Liver (tissue), 9 donors: ENCODE measurements around the gene RERE. TPM values are rescaled to one million over a fixed set of nuclear protein-coding genes. Genes with fewer than 3 reads are reported as not detected.

Experiments
- DNase-seq: peaks from one replicate; pipeline ENCODE4 v3.0.0-alpha.2; 2017; ENCODE audit warnings: low spot score
- H3K27ac ChIP-seq, 2 donors: one replicate each; pipeline ENCODE4 v1.7.0; 2013; ENCODE audit warnings: inconsistent platforms in 2 of 2, low read length in 2 of 2, control low read depth in 1 of 2, low read depth in 1 of 2, mild to moderate bottlenecking in 1 of 2
- H3K27me3 ChIP-seq, 4 donors: one replicate each; pipeline versions ENCODE4 v1.6.1 to v1.7.0; 2013; ENCODE audit warnings: low read length in 3 of 4, inconsistent platforms in 1 of 4, mild to moderate bottlenecking in 1 of 4, moderate library complexity in 1 of 4; ENCODE audit not compliant: control insufficient read depth in 4 of 4, insufficient read depth in 4 of 4
- H3K36me3 ChIP-seq, 4 donors: one replicate each; pipeline versions ENCODE4 v1.6.1 to v1.7.0; 2013; ENCODE audit warnings: low read length in 3 of 4, mild to moderate bottlenecking in 3 of 4, low read depth in 1 of 4, moderate library complexity in 1 of 4; ENCODE audit not compliant: control insufficient read depth in 4 of 4, insufficient read depth in 3 of 4
- H3K4me1 ChIP-seq, 4 donors: one replicate each; pipeline versions ENCODE4 v1.6.1 to v1.7.0; 2013; ENCODE audit warnings: low read length in 3 of 4, mild to moderate bottlenecking in 3 of 4, moderate library complexity in 1 of 4; ENCODE audit not compliant: control insufficient read depth in 4 of 4, insufficient read depth in 4 of 4
- H3K4me3 ChIP-seq, 3 donors: one replicate each; pipeline versions ENCODE4 v1.6.1 to v1.7.0; 2013; ENCODE audit warnings: low read length in 3 of 3, control low read depth in 1 of 3, low read depth in 1 of 3, mild to moderate bottlenecking in 1 of 3
- H3K9ac ChIP-seq, 2 donors: one replicate each; pipeline ENCODE4 v1.7.0; 2013; ENCODE audit warnings: low read length in 2 of 2, mild to moderate bottlenecking in 2 of 2, moderate library complexity in 2 of 2, control low read depth in 1 of 2, low read depth in 1 of 2
- H3K9me3 ChIP-seq, 4 donors: one replicate each; pipeline versions ENCODE4 v1.6.1 to v1.7.0; 2013; ENCODE audit warnings: low read length in 3 of 4; ENCODE audit not compliant: control insufficient read depth in 4 of 4
- ATF3 ChIP-seq: IDR thresholded peaks from 2 replicates; pipeline ENCODE4 v1.6.1; 2016; ENCODE audit warnings: antibody characterized with exemption
- CTCF ChIP-seq: fragments of 150-350 bp; IDR thresholded peaks from 2 replicates; pipeline ENCODE4 v1.5.1; 2017; ENCODE audit warnings: improper control_type of control experiment, low read depth, low read length; ENCODE audit not compliant: missing input control
- EGR1 ChIP-seq, 2 donors: IDR thresholded peaks; 2 replicates each; pipeline ENCODE4 v1.6.1; 2016 to 2018; ENCODE audit warnings: antibody characterized with exemption in 2 of 2, low read depth in 2 of 2
- FOXA1 ChIP-seq: IDR thresholded peaks from 2 replicates; pipeline ENCODE4 v1.6.1; 2016; ENCODE audit warnings: antibody characterized with exemption
- FOXA2 ChIP-seq: IDR thresholded peaks from 2 replicates; pipeline ENCODE4 v1.6.1; 2016; ENCODE audit warnings: antibody characterized with exemption
- HNF4A ChIP-seq, 2 donors: conservative IDR thresholded peaks; 2 replicates each; pipeline ENCODE4 v1.6.1; 2016; ENCODE audit warnings: antibody characterized with exemption in 2 of 2, mild to moderate bottlenecking in 2 of 2
- HNF4G ChIP-seq: IDR thresholded peaks from 2 replicates; pipeline ENCODE4 v1.6.1; 2016; ENCODE audit warnings: antibody characterized with exemption
- JUND ChIP-seq, 2 donors: IDR thresholded peaks; 2 replicates each; pipeline ENCODE4 v1.6.1; 2016; ENCODE audit warnings: antibody characterized with exemption in 2 of 2
- NR2F2 ChIP-seq: IDR thresholded peaks from 2 replicates; pipeline ENCODE4 v1.6.1; 2016; ENCODE audit warnings: antibody characterized with exemption
- RAD21 ChIP-seq, 2 donors: IDR thresholded peaks; 2 replicates each; pipeline ENCODE4 v1.6.1; 2016; ENCODE audit warnings: antibody characterized with exemption in 2 of 2, mild to moderate bottlenecking in 2 of 2
- REST ChIP-seq: IDR thresholded peaks from 2 replicates; pipeline ENCODE4 v1.6.1; 2016; ENCODE audit warnings: antibody characterized with exemption, mild to moderate bottlenecking
- RXRA ChIP-seq, 2 donors: IDR thresholded peaks; 2 replicates each; pipeline ENCODE4 v1.6.1; 2017 to 2018; ENCODE audit warnings: antibody characterized with exemption in 2 of 2, mild to moderate bottlenecking in 1 of 2
- SP1 ChIP-seq: IDR thresholded peaks from 2 replicates; pipeline ENCODE4 v1.6.1; 2018; ENCODE audit warnings: antibody characterized with exemption, mild to moderate bottlenecking
- TAF1 ChIP-seq: conservative IDR thresholded peaks from 2 replicates; pipeline ENCODE4 v1.6.1; 2016; ENCODE audit warnings: antibody characterized with exemption, mild to moderate bottlenecking
- YY1 ChIP-seq: IDR thresholded peaks from 2 replicates; pipeline ENCODE4 v1.6.1; 2016; ENCODE audit warnings: antibody characterized with exemption, mild to moderate bottlenecking
- ZBTB33 ChIP-seq: IDR thresholded peaks from 2 replicates; pipeline ENCODE4 v1.6.1; 2016; ENCODE audit warnings: antibody characterized with exemption
- WGBS: extraction: QIAGEN DNeasy Blood & Tissue Kit; methylation state at CpG from one replicate; pipeline ENCODE4 v1.1.7; 2013; 5-methylcytosine and 5-hydroxymethylcytosine counted together
- polyA plus RNA-seq, 2 donors: library from polyadenylated mRNA; stranded (reverse) in 1 of 2; unstranded in 1 of 2; fragments of 200-250 nt in 1 of 2; fragments of >200 nt in 1 of 2; fragmentation: Nextera tagmentation in 1 of 2; extraction: Ambion mirVana in 1 of 2; gene quantifications; one replicate each; pipeline versions ENCODE4 v1.2.1 to v1.2.3, GENCODE V29; 2013 to 2015
- total RNA-seq, 2 donors: library from RNA; depleted of rRNA; stranded (reverse); fragments of >200 nt; gene quantifications; one replicate each; pipeline ENCODE4 v1.2.3, GENCODE V29; 2014
- TF ChIP-seq, protein P1 (sequence below): IDR thresholded peaks from 2 replicates; pipeline ENCODE4 v1.6.1; 2016; ENCODE audit warnings: antibody characterized with exemption
- donor health status: healthy.
- donor health status: healthy.
- donor health status: healthy.
- donor health status: healthy.
- donor health status: healthy.

Gene RERE
- total and polyA plus RNA-seq, 4 donors = 9.8 to 49.1 (median 24.8) TPM

- H3K27me3 ChIP-seq = no peaks in the 10 kb centered on the region
- 54% methylated on average over 3 of the region's 3 CpGs for WGBS
- no peak for TF ChIP-seq NR2F2
- TF ChIP-seq RXRA (IDR thresholded peaks at IDR 0.05) = no peak
- no peak for TF ChIP-seq REST
- TF ChIP-seq HNF4A (conservative IDR thresholded peaks at IDR 0.05) = no peak
- no peak for TF ChIP-seq FOXA1
- no peak for TF ChIP-seq CTCF
- TF ChIP-seq, protein P1, sequence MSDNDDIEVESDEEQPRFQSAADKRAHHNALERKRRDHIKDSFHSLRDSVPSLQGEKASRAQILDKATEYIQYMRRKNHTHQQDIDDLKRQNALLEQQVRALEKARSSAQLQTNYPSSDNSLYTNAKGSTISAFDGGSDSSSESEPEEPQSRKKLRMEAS = no peak
- TF ChIP-seq RAD21 (IDR thresholded peaks at IDR 0.05) = no peak
- TF ChIP-seq ZBTB33 = no peak
- no peak for TF ChIP-seq JUND (IDR thresholded peaks at IDR 0.05)
- TF ChIP-seq YY1 = no peak
- TF ChIP-seq ATF3 = no peak
- H3K9ac ChIP-seq = no peak overlapping the region
- peaks cover 0 to under 1% (median 0%) of the 10 kb centered on the region in 4 donors for H3K4me1 ChIP-seq
- no peak overlapping the region for H3K4me3 ChIP-seq
- H3K27ac ChIP-seq = no peak overlapping the region
- H3K36me3 ChIP-seq = no peaks in the 10 kb centered on the region
- DNase-seq = no peak
- no peaks in the 10 kb centered on the region for H3K9me3 ChIP-seq
Measured at GRCh38 chr1:8483586-8483985, 333.9 kb downstream of the RERE start.

GRCh38 chr1:8482979-8483381 is 334.5 kb downstream of the RERE start:
- H3K27ac ChIP-seq = no peak overlapping the region
- H3K36me3 ChIP-seq = no peaks in the 10 kb centered on the region
- 88% methylated on average over 2 of the region's 2 CpGs for WGBS
- no peak for TF ChIP-seq JUND (IDR thresholded peaks at IDR 0.05)
- TF ChIP-seq HNF4G = no peak
- no peak for TF ChIP-seq SP1
- TF ChIP-seq CTCF = no peak
- TF ChIP-seq FOXA2 = no peak
- no peak for TF ChIP-seq HNF4A (conservative IDR thresholded peaks at IDR 0.05)
- TF ChIP-seq EGR1 (IDR thresholded peaks at IDR 0.05; ENCODE audit: low read depth in 2 of 2) = no peak
- no peak for TF ChIP-seq RXRA (IDR thresholded peaks at IDR 0.05)
- TF ChIP-seq TAF1 = no peak
- no peak for TF ChIP-seq FOXA1
- no peak for TF ChIP-seq REST
- TF ChIP-seq RAD21 (IDR thresholded peaks at IDR 0.05) = no peak
- TF ChIP-seq, protein P1 = no peak
- TF ChIP-seq NR2F2 = no peak
- TF ChIP-seq ATF3 = no peak

More at GRCh38 chr1:8482979-8483381, 334.5 kb downstream of the RERE start:
- DNase-seq = no peak
- H3K9me3 ChIP-seq = no peaks in the 10 kb centered on the region
- no peaks in the 10 kb centered on the region for H3K27me3 ChIP-seq
- no peak overlapping the region for H3K4me3 ChIP-seq
- H3K9ac ChIP-seq = no peak overlapping the region
- H3K4me1 ChIP-seq = peaks cover 0 to 6% (median 0%) of the 10 kb centered on the region in 4 donors
